Activated CD4-positive, CD25-positive, alpha-beta regulatory T cell treated with anti-CD3 and anti-CD28 coated beads, Interleukin-2, amount 50 U/mL, for 16 hours (primary cell): ENCODE data around the gene PEX7.
A peak's percentile ranks its signal among the peaks of the same experiment; 100 is the strongest.
"Not testable (repeated sequence)": the region's sequence is repeated elsewhere in the genome, so short reads cannot be mapped to it uniquely, and the experiment has no call there.

Experiments used
- DNase-seq: peaks from one replicate; pipeline ENCODE4 v3.0.0-alpha.2; 2020; ENCODE audit warnings: low read depth, low spot score

Gene PEX7

GRCh38 chr6:136822376-136823127, at the start of gene PEX7:
PEX7 (plus strand) TSS chr6:136822592; CDS start chr6:136822666, 74 bp downstream.
- DNase-seq, result peak; percentile 76

GRCh38 chr6:136772685-136773472, 49.5 kb upstream of the PEX7 start:
- DNase-seq, result no peak

- no peak for DNase-seq
Measured at GRCh38 chr6:136773473-136773796, 49.0 kb upstream of the PEX7 start.

GRCh38 chr6:136774228-136775041, 48.0 kb upstream of the PEX7 start:
- no peak for DNase-seq

- DNase-seq, result no peak
Measured at GRCh38 chr6:136775081-136775480, 47.3 kb upstream of the PEX7 start.

GRCh38 chr6:136775548-136775947, 46.8 kb upstream of the PEX7 start:
- no peak for DNase-seq

- DNase-seq, result no peak
Measured at GRCh38 chr6:136777651-136778050, 44.7 kb upstream of the PEX7 start.

GRCh38 chr6:136779682-136780081, 42.7 kb upstream of the PEX7 start:
- no peak for DNase-seq

GRCh38 chr6:136780972-136781371, 41.4 kb upstream of the PEX7 start:
- DNase-seq, result no peak

- no peak for DNase-seq
Measured at GRCh38 chr6:136782021-136782770, 40.2 kb upstream of the PEX7 start.

- no peak for DNase-seq
Measured at GRCh38 chr6:136783021-136783420, 39.4 kb upstream of the PEX7 start.

- no peak for DNase-seq
Measured at GRCh38 chr6:136783495-136784270, 38.7 kb upstream of the PEX7 start.

GRCh38 chr6:136784271-136784664, 38.1 kb upstream of the PEX7 start:
- DNase-seq, result no peak

- no peak for DNase-seq
Measured at GRCh38 chr6:136784910-136785746, 37.3 kb upstream of the PEX7 start.

- no peak for DNase-seq
Measured at GRCh38 chr6:136786658-136787057, 35.7 kb upstream of the PEX7 start.

GRCh38 chr6:136787726-136788068, 34.7 kb upstream of the PEX7 start:
- no peak for DNase-seq

- DNase-seq, result no peak
Measured at GRCh38 chr6:136788069-136788902, 34.1 kb upstream of the PEX7 start.

GRCh38 chr6:136789440-136789839, 33.0 kb upstream of the PEX7 start:
- DNase-seq, result not testable (repeated sequence)
